Right hindlimb (tissue), 1 donor: ENCODE results near the gene SEPTIN3.
A peak's percentile ranks its signal among the peaks of the same experiment; 100 is the strongest.

ENCODE experiments used
- DNase-seq: peaks from one replicate; pipeline ENCODE4 v3.0.0-alpha.2; 2018

Gene SEPTIN3, protein sequence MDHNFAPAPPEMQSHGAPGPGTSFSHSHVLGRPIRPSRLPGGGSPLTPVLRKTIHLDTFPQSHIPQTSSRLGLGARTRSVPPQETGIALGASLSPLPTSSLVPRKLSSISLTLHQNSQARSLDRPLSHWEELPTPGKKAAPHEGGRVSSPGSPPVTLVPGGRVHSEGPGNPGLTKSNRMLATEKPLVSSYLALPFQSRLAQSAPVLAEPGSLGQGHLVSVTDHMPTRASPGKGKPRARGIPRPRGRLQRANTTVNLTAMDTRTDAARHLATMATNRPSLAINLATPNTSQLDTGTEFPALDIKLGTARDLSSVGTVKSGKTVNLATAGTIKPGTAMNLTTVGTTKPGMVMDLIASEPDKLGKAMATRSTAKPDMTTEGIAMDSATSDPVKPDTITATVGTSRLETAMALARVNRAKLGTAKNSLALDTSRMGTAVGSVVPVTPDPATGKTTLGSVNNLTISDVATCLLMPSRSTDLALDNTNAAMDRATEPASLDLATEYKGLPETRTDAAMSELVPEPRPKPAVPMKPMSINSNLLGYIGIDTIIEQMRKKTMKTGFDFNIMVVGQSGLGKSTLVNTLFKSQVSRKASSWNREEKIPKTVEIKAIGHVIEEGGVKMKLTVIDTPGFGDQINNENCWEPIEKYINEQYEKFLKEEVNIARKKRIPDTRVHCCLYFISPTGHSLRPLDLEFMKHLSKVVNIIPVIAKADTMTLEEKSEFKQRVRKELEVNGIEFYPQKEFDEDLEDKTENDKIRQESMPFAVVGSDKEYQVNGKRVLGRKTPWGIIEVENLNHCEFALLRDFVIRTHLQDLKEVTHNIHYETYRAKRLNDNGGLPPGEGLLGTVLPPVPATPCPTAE

DNA sequence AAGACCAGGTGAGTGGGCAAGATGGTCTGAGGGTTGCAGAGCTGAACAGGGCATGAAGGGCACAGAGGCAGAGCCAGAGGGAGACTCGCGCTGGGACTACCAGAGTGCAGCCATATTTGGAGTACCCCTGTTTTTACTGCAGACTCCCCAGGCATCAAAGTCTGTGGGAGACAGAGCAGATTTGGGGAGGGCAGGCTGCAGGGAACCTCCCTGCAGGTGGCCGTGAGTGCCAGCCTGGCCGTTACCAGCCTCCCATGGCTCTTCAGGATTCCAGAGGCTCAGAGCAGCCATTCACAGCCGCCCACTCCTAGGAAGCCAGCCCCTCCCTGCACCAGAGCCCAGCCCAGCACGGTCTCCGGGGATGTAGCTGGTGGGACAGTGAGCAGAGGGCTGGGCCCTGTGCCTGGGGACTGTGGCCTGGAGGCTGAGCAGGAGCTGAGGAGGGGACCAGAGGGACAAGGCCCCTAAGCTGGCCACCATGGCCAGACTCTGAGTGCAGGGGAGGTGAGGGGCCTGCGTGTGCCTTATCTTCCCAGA lies at the start of gene SEPTIN3:
Gene SEPTIN3 (plus strand): TSS at position 334 of the 537 bp plus-strand sequence. CDS start 2,050 bp downstream, outside the sequence.
- DNase-seq = no peak

DNA sequence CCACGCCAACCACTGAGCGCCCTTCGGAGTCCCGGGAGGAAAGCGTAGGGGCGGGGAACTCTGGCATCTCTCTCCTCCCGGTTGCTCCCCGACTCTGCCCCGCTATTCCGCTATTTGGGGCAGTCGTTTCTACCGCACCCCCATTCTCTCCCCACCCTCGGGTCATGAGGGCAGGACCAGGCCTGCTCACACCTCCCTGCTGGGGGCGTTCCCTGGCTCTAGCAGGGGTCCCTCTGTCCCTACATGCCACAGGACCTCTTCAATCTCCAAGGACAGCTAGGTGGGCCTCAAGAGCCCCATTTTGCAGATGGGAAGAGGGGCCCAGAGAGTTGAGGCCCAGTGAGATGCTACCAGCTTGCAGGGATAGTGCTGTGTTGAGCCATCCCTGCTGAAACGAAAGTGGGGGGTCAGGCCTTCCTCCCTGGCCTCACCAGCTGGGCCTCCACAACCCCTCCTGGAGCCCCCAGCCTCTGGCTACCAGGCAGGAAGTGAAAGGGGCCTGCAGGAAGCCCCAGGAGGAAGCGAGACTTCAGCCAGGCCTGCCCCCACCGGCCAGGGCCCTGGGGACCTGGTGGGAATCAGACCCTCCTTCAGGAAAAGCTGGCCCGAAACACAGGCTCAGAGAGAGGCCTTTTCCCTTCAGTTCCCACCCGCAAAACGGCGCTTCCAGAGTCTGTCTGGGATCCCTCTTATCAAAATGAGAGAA lies 48.8 kb upstream of the SEPTIN3 start:
- no peak for DNase-seq

DNA sequence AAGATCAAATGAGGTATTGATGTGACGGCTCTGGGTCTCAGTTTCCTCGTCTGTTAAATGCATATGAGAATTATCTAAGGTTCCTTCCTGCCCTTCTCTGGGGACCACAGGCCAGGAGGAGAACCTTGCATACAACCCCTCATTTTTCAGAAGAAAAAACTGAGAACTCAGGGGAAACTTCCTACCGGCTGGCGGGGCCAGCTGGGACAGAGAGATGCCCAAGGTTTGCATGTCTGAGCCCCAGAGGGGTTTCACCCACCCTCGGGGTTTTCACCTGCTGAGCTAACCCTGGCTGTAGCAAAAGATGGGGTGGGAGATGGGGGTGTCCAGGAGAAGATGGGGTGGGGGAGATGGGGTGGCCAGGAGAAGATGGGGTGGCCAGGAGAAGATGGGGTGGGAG lies 46.9 kb upstream of the SEPTIN3 start:
- no peak for DNase-seq

DNA sequence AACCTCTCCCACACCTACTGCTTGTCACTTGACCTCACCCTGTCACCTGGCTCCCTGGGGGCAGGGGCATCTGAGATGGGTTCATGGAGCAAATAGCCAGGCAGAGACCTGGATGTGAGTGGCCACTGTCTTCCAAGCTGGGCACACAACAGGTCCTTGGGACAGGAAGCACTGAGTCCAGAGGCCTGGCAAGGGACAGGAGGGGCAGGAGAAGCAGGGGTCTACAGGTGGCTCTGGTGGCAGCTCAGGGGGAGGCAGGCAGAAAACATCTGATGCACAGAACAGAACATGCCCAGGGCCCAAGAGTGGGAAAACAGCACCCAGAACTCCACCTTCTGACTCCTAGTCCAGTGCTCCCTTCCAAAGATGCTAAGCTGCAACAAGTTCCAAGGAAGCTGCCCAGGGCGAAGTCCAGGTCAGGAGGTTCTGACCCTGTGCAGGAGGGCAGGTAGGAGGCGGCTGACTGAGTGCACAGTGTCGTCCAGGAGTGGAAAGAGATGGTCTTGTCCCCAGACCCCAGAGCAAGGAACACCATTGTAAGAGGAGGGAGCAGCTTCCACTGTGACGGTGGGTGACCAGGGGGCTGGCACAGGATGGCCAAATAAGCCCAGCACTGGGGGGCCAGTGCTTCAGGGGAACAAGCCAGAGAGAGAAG lies 46.2 kb upstream of the SEPTIN3 start:
- DNase-seq = no peak

DNA sequence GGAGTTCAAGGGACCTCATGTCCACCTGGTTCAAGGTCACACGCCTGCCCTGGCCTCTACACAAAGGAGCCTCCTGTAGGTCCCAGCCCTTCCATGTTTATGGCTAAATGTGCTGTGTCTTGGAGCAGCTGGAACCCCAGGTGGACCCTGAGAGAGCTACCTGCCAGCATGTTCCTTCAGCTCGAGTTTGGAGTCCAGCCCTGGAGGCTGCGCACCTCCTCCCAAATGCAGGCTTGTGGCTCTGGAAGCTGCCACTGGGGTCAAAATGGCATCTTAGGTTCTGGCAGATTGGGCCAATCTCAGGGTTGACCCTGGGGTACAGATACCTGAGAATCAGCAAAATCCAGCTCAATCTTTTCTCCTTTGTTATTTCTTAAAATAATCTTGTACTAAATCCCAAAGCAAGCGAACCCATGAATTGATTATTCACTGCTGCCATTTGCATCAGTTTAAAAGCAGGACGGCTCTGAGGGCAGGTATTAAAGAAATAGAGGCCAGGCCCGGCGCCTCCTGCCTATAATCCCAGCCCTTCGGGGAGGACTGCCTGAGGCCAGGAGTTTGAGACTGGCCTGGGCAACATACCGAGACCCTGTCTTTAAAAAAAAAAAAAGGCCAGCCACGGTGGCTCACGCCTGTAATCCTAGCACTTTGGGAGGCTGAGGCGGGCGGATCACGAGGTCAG lies 45.5 kb upstream of the SEPTIN3 start:
- no peak for DNase-seq

DNA sequence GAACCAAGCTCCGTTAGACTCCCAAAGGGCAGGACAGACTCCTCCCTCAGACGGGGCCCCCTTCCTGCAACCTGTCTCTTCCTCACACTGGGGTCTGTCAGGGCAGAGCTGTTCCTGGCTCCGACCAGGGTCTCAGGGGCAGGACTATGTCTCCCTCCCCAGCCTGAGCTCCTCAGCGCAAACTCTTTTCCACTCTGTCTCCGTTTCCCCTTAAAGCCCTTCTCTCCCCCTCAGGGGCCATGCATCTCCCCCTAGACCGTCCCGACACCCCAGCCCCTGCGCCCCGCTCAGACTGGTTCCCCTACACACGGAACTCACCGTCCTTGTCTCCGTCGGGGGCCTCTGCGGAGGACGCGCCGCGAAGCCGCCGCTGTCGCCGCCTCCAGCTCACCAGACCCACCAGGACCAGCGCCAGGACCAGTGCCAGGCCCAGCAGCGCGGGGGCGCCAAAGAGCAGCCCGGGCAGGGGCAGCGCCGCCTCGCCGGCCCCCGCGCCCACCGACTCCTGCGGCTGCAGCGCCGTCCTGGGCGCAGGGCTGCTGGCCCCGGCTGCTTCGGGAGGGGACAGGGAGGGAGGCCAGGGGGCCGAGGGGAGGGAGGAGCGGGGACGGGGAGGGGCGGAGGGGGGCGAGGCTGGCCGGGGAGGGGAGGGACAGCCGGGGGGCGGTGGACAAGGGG lies 43.3 kb upstream of the SEPTIN3 start:
- peak; percentile 68 for DNase-seq

DNA sequence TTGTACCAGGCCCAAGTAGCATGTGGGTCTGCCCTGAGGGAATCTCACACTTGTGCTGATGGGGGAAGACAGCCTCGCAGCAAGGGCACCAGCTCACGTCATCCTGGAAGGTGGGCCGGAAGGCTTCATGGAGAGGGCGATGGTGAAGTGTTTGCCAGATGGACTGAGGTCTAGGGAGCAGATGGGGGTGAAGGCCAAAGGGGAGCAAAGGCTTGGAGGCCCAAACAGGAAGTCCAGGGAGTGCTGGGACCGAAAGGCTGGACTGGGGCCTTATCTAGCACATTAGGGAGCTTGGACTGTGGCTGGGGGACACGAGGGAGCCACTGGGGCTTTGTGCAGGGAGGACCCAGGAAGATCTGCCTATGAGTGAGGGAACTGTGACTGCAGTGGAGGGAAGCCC lies 41.4 kb upstream of the SEPTIN3 start:
- DNase-seq = no peak

DNA sequence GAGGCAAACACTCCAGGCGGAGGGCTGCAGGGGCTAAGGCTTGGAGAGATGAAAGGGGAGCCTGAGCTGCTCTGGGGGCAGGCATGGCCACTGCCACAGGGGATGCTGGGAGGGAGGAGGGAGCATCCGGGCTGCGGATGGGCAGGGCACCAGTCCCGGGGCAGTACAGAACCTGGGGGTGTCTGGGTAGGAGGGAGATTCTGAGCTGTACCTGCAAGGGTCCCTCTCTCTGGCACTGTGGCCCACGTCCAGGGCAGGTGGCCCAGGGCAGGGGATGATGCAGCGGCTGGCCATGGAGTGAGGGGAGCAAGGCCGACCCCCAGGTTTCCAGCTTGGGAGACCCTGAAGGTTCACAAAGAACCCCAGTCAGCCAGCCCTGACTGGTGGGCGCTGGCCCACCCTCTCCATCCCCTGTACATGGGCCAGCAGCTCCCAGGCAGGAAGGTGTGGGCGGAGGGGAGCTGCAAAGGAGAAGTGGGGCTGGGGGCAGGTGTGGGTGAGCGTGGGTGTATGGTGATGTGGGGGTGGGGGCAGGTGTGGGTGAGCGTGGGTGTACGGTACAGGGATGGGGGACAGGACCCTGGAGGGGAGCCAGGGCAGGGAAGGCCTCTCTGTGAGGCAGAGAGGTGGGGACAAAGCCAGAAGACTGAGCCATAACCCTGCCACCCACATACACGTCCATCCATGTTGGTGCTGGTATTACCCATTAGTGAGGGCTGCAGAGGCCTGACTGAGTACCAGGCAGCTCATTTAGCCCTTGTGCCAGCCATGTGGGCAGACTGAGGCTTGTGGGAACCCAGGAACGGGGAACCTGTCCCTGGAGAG lies 40.4 kb upstream of the SEPTIN3 start:
- no peak for DNase-seq

DNA sequence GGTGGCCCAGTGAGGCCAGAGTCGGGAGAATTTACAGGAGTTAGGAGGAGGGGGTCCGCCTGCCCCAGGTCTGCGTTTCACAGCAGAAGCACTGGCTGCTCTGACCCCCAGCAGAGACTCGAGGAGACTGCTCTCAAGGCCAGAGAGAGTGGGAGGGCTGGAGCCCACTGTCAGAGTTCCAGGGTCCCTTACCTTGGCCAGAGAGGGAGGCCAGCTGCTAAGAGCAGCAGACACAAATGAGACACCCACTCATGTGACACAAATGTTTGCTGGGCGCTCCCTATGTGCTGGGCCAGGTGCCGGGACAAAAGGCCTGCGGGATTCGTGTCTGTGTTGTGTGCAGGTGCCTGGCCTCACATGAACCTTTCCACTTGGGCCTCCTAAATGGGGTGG lies 39.8 kb upstream of the SEPTIN3 start:
- no peak for DNase-seq

DNA sequence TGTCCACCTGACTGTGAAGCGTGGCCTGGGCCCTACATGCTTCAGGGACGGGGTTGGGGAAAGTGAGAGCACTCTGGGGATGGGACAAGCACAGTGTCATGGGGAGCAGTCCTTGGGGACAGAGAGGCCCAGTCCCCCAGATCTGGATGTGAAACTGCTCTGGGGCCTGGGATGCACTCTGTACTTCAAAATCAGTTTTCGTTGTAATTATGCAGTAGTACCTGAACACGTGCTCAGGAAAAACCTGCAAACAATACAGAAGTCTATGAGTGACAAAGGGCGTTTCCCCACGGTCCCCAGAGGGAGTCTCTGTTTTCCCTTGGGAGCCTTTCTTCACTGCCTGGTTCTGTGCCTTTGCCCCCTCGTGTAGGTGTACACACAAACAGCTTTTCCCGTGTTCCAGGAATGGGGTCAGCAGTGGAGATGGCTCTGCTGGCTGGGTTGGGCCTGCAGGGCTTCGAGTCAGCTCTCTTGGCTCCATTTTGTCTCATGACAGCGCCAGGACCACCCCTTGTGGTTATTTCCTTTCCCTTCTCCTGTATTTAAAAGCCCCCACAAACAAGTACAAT lies 37.5 kb upstream of the SEPTIN3 start:
- DNase-seq = no peak

DNA sequence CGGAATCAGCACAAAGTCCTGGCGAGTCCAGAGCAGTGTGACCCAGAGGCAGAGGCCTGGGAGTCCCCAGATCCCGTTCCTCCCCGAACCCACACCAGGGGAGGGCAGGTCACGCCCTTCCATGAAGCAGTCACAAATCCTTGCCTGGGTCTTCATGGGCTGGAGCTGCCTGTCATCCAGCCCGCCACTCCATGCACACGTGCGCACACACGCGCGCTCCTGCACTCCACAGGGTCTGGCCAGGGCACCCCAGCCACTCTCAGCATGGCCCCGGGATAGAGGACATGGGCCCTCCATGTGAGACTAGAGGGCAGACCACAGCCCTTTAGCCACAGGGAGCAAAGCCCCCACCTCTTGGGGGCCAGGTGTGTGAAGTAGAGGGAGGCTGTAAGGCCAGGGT lies 36.9 kb upstream of the SEPTIN3 start:
- no peak for DNase-seq

DNA sequence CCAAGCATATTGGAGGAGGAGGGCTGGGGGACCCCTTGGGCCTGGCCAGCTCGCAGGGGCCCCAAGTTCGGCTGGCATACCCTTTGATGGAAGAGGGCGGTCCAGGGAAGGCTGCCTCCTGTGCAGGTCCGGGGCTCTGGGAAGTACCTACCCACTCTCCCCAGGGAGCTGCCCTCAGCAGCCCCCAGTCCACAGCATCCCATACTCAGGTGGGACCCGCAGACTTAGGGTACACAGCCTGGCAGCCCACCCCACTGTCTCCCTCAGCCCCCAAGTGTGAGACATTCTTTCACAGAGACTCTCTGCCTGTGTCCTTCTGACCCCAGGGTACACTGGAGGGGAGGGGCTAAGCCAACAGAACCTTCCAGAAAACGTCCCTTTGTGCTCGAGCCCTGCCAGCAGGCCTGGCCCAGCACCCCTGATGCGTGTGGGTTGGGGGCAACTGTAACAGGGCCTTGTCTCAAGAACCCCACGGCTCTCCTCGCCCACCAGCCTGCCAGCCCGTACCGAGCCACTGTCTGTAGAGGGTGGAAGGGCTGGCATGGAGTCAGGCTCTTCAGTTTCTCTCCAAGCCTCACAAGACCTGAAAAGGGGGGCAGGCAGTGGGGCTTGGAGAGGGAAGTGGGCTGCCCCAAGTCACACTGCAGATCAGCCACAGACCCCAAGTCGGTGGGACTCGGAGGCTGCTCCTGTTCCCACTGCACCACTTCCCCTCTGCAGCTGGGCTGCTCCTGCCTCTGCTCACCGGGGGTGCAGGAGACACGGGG lies 35.6 kb upstream of the SEPTIN3 start:
- no peak for DNase-seq

DNA sequence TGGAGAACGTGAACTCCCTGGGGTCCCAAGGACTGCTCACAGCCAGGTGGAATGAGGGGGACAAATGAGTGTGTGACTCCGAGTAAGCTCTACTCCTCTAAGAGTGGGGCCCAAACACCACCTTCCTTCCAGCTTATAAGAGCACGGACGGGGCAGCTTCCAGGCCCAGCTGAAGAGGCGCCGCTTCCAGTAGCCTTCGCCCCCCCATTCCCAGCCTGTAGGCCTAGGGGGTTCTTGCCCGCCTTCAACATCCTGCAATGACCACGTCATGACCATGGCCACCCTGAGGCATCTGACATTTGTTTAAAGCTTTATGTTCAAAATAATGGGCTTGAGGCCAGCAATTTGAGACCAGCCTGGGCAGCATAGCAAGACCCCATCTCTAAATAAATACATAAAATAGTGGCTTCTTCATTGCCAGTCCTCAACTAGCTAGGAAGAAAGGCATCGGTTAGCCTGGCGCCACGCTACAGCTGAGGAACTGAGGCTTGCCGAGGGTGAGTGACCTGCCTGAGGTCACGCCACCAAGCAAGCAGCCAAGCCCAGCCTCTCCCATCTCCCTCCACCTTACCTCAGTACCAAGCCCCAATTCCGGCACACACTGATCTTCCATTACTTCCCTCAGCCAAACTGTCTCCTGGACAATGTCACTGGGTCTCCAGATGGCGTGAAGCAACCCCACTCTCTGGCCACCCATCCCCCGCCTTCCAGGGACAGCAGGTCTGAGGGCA lies 34.8 kb upstream of the SEPTIN3 start:
- DNase-seq = no peak

DNA sequence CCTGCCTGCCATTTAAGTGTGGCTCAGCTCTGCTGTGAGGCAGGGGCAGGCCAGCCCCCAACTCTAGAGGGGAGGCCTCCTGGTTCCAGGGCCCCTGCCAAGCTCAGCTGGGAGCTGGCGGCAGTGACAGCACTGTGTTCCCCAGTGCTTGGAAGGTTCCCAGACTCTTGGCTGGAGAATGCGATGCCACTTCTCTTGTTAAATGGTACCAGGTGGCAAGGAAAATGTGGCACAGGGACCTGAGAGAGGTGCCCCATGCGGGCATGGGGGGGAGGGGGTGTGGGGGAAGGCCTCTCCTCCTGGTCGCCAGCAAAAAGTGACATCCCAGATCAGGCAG lies 34.3 kb upstream of the SEPTIN3 start:
- DNase-seq = no peak

DNA sequence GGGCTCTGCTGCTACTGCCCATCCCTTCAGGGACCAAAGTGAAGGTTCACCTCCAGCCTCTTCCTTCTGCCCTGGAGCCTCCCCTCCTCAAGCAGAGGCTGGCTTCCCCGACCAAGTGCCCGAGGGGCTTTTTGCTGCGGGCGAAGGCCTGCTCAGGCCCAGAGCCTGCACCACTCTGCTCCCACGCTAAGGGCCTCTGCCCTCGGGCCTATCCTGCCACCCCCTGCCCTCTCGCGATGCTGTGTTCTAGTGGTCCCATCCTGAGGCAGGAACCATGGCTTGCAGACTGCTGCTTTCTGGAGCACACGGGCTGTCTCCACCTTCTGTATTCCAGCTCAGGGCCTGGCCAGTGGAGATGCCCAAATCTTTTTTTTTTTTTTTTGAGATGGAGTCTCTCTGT lies 33.7 kb upstream of the SEPTIN3 start:
- no peak for DNase-seq

DNA sequence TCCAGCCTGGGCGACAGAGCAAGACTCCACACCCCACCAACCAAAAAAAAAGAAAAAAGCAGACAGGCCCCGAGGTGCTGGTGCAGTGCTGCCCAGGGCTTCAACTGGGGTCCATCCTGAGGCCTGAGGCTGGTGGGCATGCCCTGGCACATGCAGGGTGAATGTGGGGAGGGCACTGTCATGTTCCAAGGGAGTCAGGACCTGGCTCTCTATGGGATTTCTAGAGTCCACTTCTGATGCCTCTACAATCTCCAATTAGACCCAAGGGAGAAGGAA lies 32.4 kb upstream of the SEPTIN3 start:
- DNase-seq = no peak

DNA sequence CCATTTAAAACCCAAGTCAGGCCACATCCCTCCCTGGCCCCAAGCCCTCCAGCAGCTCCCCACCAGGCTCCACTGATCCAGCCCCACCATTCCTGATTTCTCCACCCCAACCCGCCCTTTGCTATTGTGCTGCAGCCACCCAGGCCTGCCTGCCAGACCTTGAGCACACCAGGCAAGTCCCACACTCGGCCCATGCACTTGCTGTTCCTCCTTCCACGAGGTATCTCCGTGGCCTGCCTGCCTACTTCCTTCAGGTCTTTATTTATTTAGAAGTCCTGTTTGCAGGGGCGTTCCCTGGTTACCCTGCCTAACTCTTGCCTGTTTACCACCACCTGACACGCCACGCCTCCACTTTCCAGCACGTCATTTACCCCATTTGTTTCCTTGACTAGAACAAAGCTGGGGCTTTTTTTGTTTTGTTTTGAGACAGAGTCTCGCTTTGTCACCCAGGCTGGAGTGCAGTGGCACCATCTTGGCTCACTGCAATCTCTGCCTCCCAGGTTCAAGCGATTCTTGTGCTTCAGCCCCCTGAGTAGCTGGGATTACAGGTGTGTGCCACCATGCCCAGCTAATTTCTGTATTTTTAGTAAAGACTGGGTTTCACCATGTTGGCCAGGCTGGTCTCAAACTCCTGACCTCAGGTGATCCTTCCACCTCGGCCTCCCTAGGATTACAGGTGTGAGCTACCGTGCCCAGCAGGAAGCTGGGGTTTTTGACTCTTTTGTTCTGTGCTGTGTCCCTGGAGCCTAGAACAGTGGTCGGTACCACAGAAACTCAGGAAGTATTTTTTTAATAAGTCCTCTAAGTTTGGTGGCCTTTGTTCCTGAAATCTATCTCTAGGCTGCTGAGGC lies 29.0 kb upstream of the SEPTIN3 start:
- DNase-seq = no peak
